PC-9 (cell line): ENCODE measurements around the gene CDC14C.

Source experiments
- EZH2 ChIP-seq: fragments of 200-600 bp; sonication (generic); IDR thresholded peaks from 2 replicates; pipeline ENCODE4 v1.8.0; 2017; ENCODE audit warnings: antibody characterized with exemption, low read depth
- TF ChIP-seq, protein P1 (sequence below): fragments of 200-600 bp; sonication (generic); conservative IDR thresholded peaks from 2 replicates; pipeline ENCODE4 v1.6.1; 2017; ENCODE audit warnings: mixed run types, antibody characterized with exemption, mild to moderate bottlenecking, moderate library complexity

DNA sequence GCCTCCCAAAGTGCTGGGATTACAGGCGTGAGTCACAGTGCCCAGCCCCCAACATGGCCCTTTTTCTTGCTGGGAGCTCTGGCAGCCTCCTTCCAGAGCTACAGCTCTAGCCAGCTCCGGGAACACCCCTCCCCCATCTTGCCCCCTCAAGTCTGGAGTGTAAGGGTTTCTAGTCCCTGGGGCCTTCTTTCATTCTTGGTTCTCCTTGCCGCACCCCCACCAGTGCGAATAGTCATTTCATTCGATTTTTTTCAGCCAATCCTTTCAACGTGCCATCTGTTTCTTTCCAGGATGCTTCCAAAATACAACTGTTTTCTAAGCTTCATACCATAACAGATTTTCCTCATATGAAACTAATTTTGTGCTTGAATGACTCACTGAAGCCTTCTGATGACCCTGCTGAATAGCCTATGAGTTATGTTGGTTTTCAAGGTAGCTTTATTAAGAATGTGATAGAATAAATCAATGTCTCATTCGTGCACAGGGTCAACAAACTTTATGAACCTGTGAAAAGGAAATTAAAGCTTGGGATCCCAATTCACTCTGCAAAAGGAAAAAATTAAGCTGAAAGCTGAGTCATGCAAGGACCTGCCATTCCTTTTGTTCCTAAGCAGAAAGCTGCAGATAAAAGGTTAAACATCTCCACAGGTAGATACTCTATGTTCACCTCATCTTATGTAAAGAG, 38.6 kb downstream of the CDC14C start:
- TF ChIP-seq, protein P1, sequence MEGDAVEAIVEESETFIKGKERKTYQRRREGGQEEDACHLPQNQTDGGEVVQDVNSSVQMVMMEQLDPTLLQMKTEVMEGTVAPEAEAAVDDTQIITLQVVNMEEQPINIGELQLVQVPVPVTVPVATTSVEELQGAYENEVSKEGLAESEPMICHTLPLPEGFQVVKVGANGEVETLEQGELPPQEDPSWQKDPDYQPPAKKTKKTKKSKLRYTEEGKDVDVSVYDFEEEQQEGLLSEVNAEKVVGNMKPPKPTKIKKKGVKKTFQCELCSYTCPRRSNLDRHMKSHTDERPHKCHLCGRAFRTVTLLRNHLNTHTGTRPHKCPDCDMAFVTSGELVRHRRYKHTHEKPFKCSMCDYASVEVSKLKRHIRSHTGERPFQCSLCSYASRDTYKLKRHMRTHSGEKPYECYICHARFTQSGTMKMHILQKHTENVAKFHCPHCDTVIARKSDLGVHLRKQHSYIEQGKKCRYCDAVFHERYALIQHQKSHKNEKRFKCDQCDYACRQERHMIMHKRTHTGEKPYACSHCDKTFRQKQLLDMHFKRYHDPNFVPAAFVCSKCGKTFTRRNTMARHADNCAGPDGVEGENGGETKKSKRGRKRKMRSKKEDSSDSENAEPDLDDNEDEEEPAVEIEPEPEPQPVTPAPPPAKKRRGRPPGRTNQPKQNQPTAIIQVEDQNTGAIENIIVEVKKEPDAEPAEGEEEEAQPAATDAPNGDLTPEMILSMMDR, result no peak
- no peak for TF ChIP-seq EZH2
